KOPT-K1 (cell line): ENCODE results near the gene ANKRD17.
"Not testable (repeated sequence)": the region's sequence is repeated elsewhere in the genome, so short reads cannot be mapped to it uniquely, and the experiment has no call there.

Experiments used
- H3K27ac ChIP-seq: fragments of 200-600 bp; sonication (generic); 2 replicates; pipeline ENCODE4 v1.5.1; 2016; ENCODE audit warnings: antibody characterized with exemption, mild to moderate bottlenecking, low read depth, low read length; ENCODE audit not compliant: poor library complexity, severe bottlenecking
- H3K36me3 ChIP-seq: fragments of 200-600 bp; sonication (generic); 2 replicates; pipeline ENCODE4 v1.5.1; 2017; ENCODE audit warnings: antibody characterized with exemption, mild to moderate bottlenecking, low read length, moderate library complexity; ENCODE audit not compliant: insufficient read depth
- H3K9me3 ChIP-seq: fragments of 200-600 bp; sonication (generic); 2 replicates; pipeline ENCODE4 v1.5.1; 2017; ENCODE audit warnings: antibody characterized with exemption, low read length, mild to moderate bottlenecking; ENCODE audit not compliant: insufficient read depth, poor library complexity, severe bottlenecking

Gene ANKRD17

DNA sequence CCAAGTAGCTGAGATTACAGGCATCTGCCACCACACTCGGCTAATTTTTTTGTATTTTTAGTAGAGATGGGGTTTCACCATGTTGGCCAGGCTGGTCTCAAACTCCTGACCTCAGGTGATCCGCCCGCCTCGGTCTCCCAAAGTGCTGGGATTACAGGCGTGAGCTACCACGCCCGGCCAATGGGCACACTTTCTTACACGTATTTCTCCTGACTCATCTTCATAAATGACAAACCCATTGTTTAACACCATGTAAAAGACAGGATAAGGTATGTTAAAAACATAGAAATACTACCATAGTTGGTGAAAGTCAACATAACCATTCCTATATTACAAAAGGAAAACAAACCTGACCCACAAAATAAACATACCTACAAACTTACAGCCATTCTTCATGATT is 2.8 kb downstream of the ANKRD17 start:
- H3K9me3 ChIP-seq, H3K27ac ChIP-seq: not testable (repeated sequence)
- peaks cover 58% of the 10 kb centered on the region for H3K36me3 ChIP-seq

DNA sequence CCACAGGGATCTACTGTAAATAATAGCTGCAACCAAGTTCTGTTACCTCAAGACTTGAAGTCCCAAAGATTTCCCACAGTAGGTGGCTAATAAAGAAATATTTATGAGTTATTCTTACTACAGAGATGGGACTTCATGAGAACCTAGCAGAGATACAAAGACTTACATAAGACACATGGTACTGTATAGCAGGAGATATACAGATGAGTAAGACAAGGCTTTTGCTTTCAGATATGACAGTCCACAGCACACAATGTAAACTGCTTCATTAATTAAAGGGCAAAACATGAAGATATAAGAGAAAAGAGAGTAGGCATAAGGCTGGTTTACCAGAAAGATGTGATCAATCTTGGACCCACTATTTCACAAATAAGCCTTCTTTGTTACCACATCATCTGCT is 6.6 kb downstream of the ANKRD17 start:
- Histone ChIP-seq H3K9me3 (no peaks in the 10 kb centered on the region), H3K27ac (no peak overlapping the region), H3K36me3 (peaks cover 74% of the 10 kb centered on the region)

DNA sequence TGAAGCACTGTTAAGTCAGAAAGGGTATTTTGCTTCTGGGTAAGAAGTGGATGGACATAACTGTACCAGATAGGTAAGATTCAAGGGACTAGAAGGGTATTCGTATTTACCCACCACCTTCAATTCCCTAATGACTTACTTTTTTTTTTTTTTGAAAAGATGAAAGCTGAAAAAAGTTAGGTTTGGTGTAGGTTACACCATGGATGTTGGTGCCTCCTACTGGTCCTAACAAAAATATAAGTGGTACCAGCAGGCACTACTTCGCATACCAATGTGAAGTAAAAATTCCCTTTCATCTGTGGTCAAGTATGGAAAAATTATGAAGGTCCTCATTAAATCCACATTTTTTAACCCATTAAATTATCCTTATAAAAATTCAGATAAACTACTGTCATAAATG is 7.2 kb downstream of the ANKRD17 start:
- peaks cover 72% of the 10 kb centered on the region for H3K36me3 ChIP-seq
- no peaks in the 10 kb centered on the region for H3K9me3 ChIP-seq
- H3K27ac ChIP-seq: no peak overlapping the region

DNA sequence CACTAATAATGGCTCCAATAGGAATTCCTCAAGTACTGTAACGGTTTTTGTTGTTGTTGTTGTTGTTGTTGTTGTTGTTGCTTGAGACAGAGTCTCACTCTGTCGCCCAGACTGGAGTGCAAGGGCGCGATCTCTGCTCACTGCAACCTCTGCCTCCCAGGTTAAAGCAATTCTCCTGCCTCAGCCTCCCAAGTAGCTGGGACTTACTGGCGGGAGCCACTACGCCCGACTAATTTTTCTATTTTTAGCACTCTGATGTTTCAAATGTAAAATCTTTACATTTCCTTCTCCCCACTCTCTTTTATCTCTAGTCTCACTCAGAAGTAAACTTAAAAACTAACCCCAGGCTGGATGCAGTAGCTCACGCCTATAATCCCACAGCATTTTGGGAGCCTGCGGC is 8.0 kb downstream of the ANKRD17 start:
- Histone ChIP-seq H3K36me3 (peaks cover 73% of the 10 kb centered on the region), H3K9me3 (no peaks in the 10 kb centered on the region), H3K27ac (no peak overlapping the region)

DNA sequence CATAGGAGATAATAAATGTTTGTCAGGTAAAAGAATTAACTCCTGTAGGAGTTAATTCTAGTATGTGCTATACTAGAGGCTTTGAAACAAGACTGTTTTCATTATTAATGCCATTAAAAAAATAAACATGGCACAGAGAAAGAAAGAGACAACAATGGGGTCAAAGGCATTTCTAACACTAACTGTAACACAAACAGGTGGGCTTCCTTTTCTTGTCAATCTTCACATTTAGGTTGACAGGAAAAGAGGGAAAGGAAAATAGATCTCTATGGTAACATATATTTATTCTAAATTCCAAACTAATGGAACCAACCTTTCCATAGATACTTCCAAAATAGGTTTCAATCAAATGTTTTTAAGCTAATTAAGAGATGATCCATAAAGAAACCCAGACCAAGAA is 9.8 kb downstream of the ANKRD17 start:
- Histone ChIP-seq H3K36me3 (peaks cover 73% of the 10 kb centered on the region), H3K9me3 (no peaks in the 10 kb centered on the region), H3K27ac (no peak overlapping the region)

DNA sequence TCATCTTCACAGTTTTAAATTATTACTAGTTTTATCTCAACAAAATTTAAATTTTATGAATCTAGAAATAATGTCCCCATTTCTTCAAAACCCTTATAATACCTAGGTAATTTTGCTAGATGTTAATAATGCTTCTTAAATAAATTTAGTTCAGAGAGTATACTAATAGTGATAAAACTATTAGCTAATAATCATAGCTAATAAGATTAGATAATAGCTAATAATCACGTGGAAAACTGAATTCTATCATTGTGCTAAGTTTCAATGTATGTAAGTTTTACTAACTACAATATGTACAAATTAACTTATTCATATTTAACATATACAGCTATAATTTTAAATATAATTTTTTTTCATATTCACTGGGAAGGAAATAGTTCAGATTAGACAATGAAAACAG is 10.2 kb downstream of the ANKRD17 start:
- Histone ChIP-seq H3K27ac (no peak overlapping the region), H3K9me3 (no peaks in the 10 kb centered on the region), H3K36me3 (peaks cover 73% of the 10 kb centered on the region)

DNA sequence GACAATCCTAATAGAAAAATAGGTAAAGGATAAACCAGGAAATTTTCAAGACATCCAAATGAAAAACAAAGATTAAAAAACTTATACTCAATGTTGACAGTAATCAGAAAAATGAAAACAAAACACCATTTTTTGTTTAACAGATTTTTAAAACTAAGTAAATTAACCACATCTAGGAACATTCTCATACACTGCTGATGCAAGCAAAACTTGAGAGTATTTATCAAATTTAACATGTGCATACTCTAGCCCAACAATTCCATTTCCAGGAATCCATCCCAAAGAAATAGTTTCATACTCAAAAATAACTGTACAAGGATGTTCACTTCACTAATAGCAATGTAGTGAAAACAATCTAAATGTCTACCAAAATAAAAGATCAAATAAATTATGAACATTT is 11.5 kb downstream of the ANKRD17 start:
- Histone ChIP-seq H3K36me3 (peaks cover 66% of the 10 kb centered on the region), H3K9me3 (no peaks in the 10 kb centered on the region), H3K27ac (no peak overlapping the region)

DNA sequence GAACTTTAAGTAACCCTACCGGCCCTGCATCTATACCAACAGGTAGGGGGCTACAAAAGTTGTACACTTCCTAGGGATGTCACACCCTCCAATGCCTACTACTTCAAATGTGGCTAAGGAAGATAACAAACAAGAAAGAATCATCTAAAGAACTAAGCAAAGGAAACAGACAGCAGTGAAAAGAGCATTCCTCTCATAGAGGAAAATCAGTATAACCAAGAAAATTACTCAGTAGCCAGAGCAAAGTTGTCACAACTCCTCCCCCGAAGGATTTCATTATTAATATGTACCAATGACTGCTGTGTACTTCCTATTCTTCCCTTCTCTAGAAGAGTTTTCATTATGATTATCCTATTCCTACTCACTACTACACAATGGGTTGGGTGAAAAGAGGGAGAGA is 12.6 kb downstream of the ANKRD17 start:
- H3K27ac ChIP-seq: no peak overlapping the region
- H3K36me3 ChIP-seq: peaks cover 56% of the 10 kb centered on the region
- no peaks in the 10 kb centered on the region for H3K9me3 ChIP-seq

DNA sequence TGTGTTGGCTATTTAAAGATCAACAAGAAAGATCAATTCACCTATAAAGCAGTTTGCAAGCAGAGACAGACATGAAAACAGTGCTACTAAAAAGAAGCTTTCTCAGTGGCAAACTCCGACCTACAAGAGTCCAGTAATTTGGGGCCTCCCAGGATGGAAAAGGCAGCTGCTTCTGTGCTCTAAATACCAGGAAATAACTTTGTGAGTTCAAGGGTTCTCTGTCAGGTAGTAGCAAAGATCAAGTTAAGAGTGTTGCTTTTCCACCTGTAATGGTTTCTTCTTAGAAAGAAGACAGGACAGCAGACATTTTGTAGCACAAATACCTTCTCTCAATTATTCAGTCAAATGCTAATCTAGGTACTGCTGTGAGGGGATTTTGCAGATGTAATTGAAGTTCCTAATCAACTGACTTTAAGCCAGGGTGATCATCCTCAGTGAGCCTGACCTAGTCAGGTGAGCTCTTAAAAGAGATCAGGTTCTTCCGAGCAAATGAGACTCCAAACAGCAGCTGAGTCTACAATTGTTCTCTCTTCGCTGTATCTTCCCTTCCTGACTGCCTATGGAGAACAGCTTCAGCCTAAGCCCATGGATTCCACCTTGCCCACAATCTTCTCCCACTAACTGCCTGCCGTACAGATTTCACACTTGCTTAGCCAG is 13.5 kb downstream of the ANKRD17 start:
- Histone ChIP-seq H3K27ac (no peak overlapping the region), H3K9me3 (no peaks in the 10 kb centered on the region), H3K36me3 (peaks cover 52% of the 10 kb centered on the region)

DNA sequence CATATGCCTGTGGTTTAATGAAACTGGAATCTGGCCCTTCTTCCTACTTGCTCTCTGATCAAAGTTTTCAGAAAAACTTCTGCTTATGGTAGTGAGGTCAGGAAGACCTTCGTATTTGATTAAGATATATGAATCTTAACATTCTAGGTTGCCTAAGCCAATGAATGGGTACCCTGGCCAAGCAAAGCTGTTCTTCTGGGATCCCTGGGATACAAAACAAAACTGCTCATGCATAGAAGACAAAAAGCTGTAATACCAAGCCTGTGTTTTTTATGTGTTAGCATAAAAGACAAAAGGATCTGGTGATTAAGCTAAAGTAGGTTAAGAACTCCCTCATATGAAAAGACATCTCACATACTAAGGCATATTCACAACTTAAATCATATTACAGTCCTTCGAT is 21.6 kb downstream of the ANKRD17 start:
- Histone ChIP-seq H3K27ac (no peak overlapping the region), H3K36me3 (peaks cover 77% of the 10 kb centered on the region), H3K9me3 (no peaks in the 10 kb centered on the region)

DNA sequence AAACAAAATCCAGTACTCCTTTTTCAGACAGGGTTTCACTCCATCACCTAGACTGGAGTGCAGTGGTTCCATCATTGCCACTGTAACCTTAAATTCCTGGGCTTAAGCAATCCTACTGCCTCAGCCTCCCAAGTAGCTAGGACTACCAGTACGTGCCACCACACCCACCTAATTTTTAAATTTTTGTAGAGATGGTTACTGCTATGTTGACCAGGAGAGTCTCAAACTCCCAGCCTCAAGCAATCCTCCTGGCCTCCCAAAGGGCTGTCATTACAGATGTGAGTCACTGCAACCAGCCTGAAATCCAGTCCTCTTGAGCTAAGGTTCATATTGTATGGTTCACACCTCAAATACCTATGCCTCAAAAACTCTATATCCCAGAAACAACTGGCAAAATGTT is 22.4 kb downstream of the ANKRD17 start:
- Histone ChIP-seq H3K9me3 (no peaks in the 10 kb centered on the region), H3K36me3 (peaks cover 86% of the 10 kb centered on the region), H3K27ac (no peak overlapping the region)

DNA sequence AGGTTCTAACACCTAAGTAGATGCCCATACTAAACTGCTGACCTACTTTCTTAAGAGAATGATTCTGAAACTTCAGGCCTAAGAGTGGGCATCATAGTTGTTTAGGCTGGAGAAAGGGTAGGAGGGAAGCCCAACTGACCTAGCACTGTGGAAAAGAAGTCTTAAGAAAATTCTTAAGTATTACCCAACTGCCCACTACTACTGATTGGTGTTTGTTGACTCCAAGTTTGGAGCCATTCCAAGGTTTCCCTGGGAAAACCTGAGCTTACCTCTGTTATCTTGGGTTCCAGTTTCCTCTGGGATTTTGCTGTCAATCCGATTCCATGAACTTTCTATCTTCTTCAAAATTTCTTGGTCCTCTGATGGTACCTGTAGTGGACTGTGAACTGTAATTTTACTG is 23.9 kb downstream of the ANKRD17 start:
- Histone ChIP-seq H3K36me3 (peaks cover 88% of the 10 kb centered on the region), H3K9me3 (no peaks in the 10 kb centered on the region), H3K27ac (no peak overlapping the region)

DNA sequence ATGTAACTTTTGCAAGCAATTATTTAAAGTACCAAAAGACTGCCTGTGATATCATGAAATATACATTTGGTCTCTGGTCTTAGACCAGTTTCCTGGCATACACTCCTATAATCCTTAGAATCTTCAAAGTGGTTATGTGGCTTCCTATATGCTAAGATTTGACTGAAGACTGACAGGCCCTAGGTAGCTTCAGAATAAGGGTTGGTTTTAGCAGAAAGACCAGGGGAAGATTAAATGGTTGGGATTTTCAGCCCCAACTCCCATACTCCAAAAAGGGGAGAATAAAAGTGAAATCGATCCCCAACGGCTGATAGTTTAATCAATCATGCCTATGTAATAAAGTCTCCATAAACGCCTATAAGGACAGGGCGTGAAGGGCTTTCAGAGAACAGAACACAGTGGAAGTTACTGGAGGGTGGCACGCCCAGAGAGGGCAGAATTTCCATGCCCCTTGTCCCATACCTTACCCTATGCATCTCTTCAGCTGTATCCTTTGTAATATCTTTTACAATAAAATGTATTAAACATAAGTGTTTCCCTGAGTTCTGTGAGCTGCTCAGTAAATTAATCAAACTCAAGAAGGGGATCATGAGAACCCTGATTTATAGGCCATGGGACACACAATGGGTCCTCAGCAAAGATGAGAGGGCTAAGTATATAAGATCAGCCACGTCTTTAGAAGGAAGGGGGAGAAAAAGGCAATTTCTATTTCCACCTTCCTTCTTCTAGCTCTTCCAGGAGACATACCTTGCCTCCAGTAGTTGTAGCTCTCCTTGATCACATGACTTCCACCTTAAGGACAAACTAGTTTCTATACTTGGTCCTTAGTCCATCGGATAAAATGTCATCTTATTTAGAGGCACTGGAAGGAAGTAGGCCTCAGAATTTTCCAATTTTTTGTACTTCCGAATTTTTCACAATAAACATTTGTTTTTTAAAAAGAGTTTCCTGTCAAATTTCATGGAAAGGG is 26.8 kb downstream of the ANKRD17 start:
- Histone ChIP-seq H3K27ac (no peak overlapping the region), H3K36me3 (peaks cover 64% of the 10 kb centered on the region), H3K9me3 (no peaks in the 10 kb centered on the region)

DNA sequence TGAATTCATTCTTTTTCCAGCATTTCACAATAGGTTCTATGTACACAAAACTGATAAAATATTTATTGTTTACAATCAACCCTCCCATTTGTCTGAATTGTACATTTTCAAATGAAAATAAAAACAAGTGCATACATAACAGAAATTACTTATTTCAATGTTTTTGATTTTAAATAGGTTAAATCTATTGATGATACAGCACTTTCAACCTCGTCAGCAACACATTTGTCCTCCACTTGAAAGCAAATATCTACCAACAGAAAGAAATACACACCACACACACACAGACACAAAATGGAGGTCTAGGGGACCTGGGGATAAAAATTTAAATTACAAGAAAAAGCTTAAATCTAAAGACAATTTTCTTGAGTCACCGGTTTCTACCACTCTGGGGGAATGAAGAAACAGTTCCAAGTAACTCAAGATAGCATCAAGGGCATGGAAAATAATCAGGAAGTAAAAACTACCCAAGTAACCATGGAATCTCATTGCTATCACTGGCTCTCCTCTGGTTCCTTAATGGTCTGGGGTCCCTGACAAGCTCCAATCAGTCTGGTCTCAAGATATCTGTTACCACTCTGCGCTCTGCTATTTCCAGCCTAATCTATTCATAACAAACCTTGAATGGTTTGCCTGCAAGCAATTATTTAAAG is 27.6 kb downstream of the ANKRD17 start:
- no peak overlapping the region for H3K27ac ChIP-seq
- no peaks in the 10 kb centered on the region for H3K9me3 ChIP-seq
- peaks cover 56% of the 10 kb centered on the region for H3K36me3 ChIP-seq

DNA sequence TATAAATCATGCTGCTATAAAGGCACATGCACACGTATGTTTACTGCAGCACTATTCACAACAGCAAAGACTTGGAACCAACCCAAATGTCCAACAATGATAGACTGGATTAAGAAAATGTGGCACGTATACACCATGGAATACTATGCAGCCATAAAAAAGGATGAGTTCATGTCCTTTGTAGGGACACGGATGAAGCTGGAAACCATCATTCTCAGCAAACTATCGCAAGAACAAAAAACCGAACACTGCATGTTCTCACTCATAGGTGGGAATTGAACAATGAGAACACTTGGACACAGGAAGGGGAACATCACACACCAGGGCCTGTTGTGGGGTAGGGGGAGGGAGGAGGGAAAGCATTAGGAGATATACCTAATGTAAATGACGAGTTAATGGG is 29.8 kb downstream of the ANKRD17 start:
- peaks cover 43% of the 10 kb centered on the region for H3K36me3 ChIP-seq
- H3K9me3 ChIP-seq, H3K27ac ChIP-seq: not testable (repeated sequence)
